ENCODE data around the gene SRGAP3. TPM values are rescaled to one million over a fixed set of nuclear protein-coding genes. Genes with fewer than 3 reads are reported as not detected.

Gene SRGAP3
- total and polyA plus RNA-seq, 7 donors: 0.69 to 7.7 (median 5.8) TPM

GRCh38 chr3:9033867-9034266 lies 215.6 kb downstream of the SRGAP3 start:
- intact Hi-C loops (cut with DNase I): no loop called here
- 72 to 84% methylated on average over 1 of the region's 1 CpG for WGBS, 2 donors

DNA sequence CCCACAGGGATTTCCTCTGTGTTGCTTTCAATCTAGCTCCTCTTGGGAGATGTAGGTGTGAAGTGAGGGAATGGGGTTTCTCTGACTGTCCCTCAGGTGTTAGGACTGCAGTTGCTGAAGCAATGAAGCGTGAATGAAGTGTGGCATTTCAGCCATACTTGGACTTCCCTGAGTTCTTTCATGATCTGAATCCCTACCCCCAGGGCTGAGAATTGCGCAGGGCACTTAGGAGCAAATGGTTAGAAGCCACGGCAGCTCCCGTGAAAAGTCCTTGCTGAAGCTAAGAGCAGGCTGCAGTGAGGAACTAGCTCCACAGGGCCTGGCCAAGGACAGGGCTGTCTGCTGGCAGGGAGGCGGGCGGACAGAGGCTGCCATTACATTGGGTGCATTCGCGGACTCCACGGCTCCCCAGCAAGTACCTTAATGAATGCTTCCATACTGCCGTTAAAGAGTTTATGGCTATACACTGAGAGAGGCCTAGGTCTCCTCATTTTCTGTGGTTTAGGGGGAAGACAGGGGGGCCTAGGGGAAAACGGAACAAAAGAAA lies 217.1 kb downstream of the SRGAP3 start:
- 94 to 96% methylated on average over 11 of the region's 11 CpGs for WGBS, 2 donors
- TF ChIP-seq EP300 (IDR thresholded peaks at IDR 0.05) (no peak), POLR2AphosphoS5 (IDR thresholded peaks at IDR 0.05) (no peak), POLR2A (IDR thresholded peaks at IDR 0.05) (no peak)
- TF ChIP-seq, protein P1, sequence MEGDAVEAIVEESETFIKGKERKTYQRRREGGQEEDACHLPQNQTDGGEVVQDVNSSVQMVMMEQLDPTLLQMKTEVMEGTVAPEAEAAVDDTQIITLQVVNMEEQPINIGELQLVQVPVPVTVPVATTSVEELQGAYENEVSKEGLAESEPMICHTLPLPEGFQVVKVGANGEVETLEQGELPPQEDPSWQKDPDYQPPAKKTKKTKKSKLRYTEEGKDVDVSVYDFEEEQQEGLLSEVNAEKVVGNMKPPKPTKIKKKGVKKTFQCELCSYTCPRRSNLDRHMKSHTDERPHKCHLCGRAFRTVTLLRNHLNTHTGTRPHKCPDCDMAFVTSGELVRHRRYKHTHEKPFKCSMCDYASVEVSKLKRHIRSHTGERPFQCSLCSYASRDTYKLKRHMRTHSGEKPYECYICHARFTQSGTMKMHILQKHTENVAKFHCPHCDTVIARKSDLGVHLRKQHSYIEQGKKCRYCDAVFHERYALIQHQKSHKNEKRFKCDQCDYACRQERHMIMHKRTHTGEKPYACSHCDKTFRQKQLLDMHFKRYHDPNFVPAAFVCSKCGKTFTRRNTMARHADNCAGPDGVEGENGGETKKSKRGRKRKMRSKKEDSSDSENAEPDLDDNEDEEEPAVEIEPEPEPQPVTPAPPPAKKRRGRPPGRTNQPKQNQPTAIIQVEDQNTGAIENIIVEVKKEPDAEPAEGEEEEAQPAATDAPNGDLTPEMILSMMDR (IDR thresholded peaks at IDR 0.05): no peak
- Histone ChIP-seq H3K27ac (no peak overlapping the region), H3K27me3 (no peaks in the 10 kb centered on the region), H3K9me3 (no peaks in the 10 kb centered on the region), H3K4me3 (no peak overlapping the region), H3K4me1 (peaks cover 0 to 33% (median 29%) of the 10 kb centered on the region in 4 donors), H3K36me3 (no peaks in the 10 kb centered on the region)
- intact Hi-C loops (cut with DNase I): no loop called here
- DNase-seq: no peak

More at GRCh38 chr3:9033867-9034266, 215.6 kb downstream of the SRGAP3 start:
- TF ChIP-seq, protein P1 (IDR thresholded peaks at IDR 0.05): no peak
- no peak for TF ChIP-seq EP300 (IDR thresholded peaks at IDR 0.05)
- TF ChIP-seq POLR2A (IDR thresholded peaks at IDR 0.05): no peak
- TF ChIP-seq POLR2AphosphoS5 (IDR thresholded peaks at IDR 0.05): no peak
- Histone ChIP-seq H3K27ac (no peak overlapping the region), H3K4me1 (peaks cover 0 to 23% (median 18%) of the 10 kb centered on the region in 4 donors), H3K36me3 (no peaks in the 10 kb centered on the region), H3K4me3 (no peak overlapping the region), H3K27me3 (no peaks in the 10 kb centered on the region), H3K9me3 (no peaks in the 10 kb centered on the region)
- no peak for DNase-seq

DNA sequence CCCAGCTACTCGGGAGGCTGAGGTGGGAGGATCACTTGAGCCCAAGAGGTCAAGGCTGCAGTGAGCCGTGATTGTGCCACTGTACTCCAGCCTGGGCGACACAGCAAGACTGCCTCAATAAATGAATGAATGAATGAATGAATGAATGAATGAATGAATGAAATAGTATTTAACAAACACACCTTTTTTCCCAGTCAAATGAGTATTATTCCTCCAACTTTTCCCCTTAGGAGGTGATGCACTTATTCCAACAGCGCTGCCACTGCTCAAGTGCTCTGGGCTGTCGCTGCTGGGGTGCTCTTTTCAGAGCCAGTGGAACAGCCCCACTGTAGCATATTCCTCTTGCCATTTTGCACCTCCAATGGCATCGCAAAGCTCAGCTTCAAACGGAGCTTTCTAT lies 219.4 kb downstream of the SRGAP3 start:
- Histone ChIP-seq H3K27ac (no peak overlapping the region), H3K27me3 (no peaks in the 10 kb centered on the region), H3K4me3 (no peak overlapping the region), H3K4me1 (peaks cover 0 to 16% (median 15%) of the 10 kb centered on the region in 4 donors), H3K36me3 (no peaks in the 10 kb centered on the region), H3K9me3 (no peaks in the 10 kb centered on the region)
- intact Hi-C loops (cut with DNase I): no loop called here
- TF ChIP-seq POLR2A (IDR thresholded peaks at IDR 0.05) (no peak), POLR2AphosphoS5 (IDR thresholded peaks at IDR 0.05) (no peak), EP300 (IDR thresholded peaks at IDR 0.05) (no peak)
- TF ChIP-seq, protein P1 (IDR thresholded peaks at IDR 0.05): no peak
- no peak for DNase-seq
- WGBS, 2 donors: 95% methylated on average over 7 of the region's 7 CpGs

DNA sequence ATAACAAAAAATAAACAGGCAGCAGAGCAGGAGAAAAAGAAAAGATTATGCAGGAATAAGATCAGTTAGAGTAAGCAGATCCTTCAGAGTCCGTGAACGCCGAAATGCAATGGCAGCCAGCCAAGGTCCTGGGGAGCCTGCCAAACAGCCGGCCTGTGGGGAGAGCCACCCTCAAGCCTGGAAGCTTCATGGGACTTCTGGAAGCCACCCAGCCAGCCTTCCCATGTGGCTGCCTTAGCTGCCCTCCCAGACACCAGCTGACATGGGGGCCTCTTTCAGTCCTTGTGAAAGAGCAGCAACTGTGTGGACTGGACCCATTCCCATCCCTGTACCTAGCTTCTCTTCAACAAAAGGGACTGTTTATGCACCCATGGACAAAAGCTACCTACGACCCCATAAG lies 221.3 kb downstream of the SRGAP3 start:
- no peaks in the 10 kb centered on the region for H3K27me3 ChIP-seq
- peak overlapping the region in 3 of 4 donors; percentile 33 to 52 (median 45) for H3K27ac ChIP-seq
- WGBS, 2 donors: 27 to 65% methylated on average over 5 of the region's 5 CpGs
- peak; percentile 95 for DNase-seq
- peaks cover 0 to 16% (median 15%) of the 10 kb centered on the region in 4 donors for H3K4me1 ChIP-seq
- no peaks in the 10 kb centered on the region for H3K36me3 ChIP-seq
- intact Hi-C loops (cut with DNase I): no loop called here
- no peaks in the 10 kb centered on the region for H3K9me3 ChIP-seq
- H3K4me3 ChIP-seq: no peak overlapping the region
- no peak for TF ChIP-seq EP300 (IDR thresholded peaks at IDR 0.05)
- peak in 2 of 4 donors; percentile 33 to 38 for TF ChIP-seq POLR2AphosphoS5 (IDR thresholded peaks at IDR 0.05)
- TF ChIP-seq, protein P1 (IDR thresholded peaks at IDR 0.05): no peak
- TF ChIP-seq POLR2A (IDR thresholded peaks at IDR 0.05): no peak
